GM19043 (cell line): ENCODE data around the gene KYNU.
A peak's percentile ranks its signal among the peaks of the same experiment; 100 is the strongest.

ENCODE experiments used
- ATAC-seq: cut with Tn5 transposase; IDR thresholded peaks from one replicate; pipeline ENCODE4 v1.9.1; 2021; ENCODE audit warnings: low read depth; ENCODE audit not compliant: unreplicated experiment

KYNU gene

GRCh38 chr2:142952793-142953494 is 75.5 kb downstream of the KYNU start:
- ATAC-seq: no peak

GRCh38 chr2:142954493-142954892 is 77.0 kb downstream of the KYNU start:
- no peak for ATAC-seq

GRCh38 chr2:142957144-142957543 is 79.7 kb downstream of the KYNU start:
- ATAC-seq: no peak

GRCh38 chr2:142961202-142961601 is 83.7 kb downstream of the KYNU start:
- ATAC-seq: no peak

- ATAC-seq: no peak
Measured at GRCh38 chr2:142965443-142965842, 88.0 kb downstream of the KYNU start.

GRCh38 chr2:142966284-142966683 is 88.8 kb downstream of the KYNU start:
- no peak for ATAC-seq

- no peak for ATAC-seq
Measured at GRCh38 chr2:142967060-142967459, 89.6 kb downstream of the KYNU start.

GRCh38 chr2:142973160-142973821 is 95.8 kb downstream of the KYNU start:
- no peak for ATAC-seq

- peak; percentile 10 for ATAC-seq
Measured at GRCh38 chr2:142973822-142974207, 96.4 kb downstream of the KYNU start.

- peak; percentile 60 for ATAC-seq
Measured at GRCh38 chr2:142974288-142975024, 97.0 kb downstream of the KYNU start.

- ATAC-seq: no peak
Measured at GRCh38 chr2:142975239-142975638, 97.8 kb downstream of the KYNU start.

GRCh38 chr2:142980246-142981068 is 103.0 kb downstream of the KYNU start:
- peak; percentile 39 for ATAC-seq

GRCh38 chr2:142981069-142981378 is 103.6 kb downstream of the KYNU start:
- peak; percentile 6 for ATAC-seq

- no peak for ATAC-seq
Measured at GRCh38 chr2:142981756-142982155, 104.3 kb downstream of the KYNU start.

GRCh38 chr2:142983174-142983573 is 105.7 kb downstream of the KYNU start:
- ATAC-seq: peak; percentile 63

- no peak for ATAC-seq
Measured at GRCh38 chr2:142984657-142985056, 107.2 kb downstream of the KYNU start.

GRCh38 chr2:142987044-142987443 is 109.6 kb downstream of the KYNU start:
- no peak for ATAC-seq

- peak; percentile 73 for ATAC-seq
Measured at GRCh38 chr2:142989273-142990204, 112.1 kb downstream of the KYNU start.

- no peak for ATAC-seq
Measured at GRCh38 chr2:142991295-142991694, 113.8 kb downstream of the KYNU start.

- ATAC-seq: no peak
Measured at GRCh38 chr2:142992840-142993239, 115.4 kb downstream of the KYNU start.
